Right ventricle myocardium superior (tissue), 1 donor: ENCODE results near the gene AKT3. TPM values are rescaled to one million over a fixed set of nuclear protein-coding genes. Genes with fewer than 3 reads are reported as not detected.
"Not testable (repeated sequence)": the region's sequence is repeated elsewhere in the genome, so short reads cannot be mapped to it uniquely, and the experiment has no call there.

Source experiments
- ATAC-seq: fragments of 200-7000 bp; cut with Tn5 transposase; one replicate; pipeline ENCODE4 v1.9.1; 2020; ENCODE audit warnings: mild to moderate bottlenecking; ENCODE audit not compliant: poor library complexity
- DNase-seq: peaks from one replicate; pipeline ENCODE4 v3.0.0-alpha.2; 2020
- intact Hi-C: fragments of 100-400 bp; cut with DNase I; formaldehyde crosslinking; loops from one replicate; pipeline ENCODE4 v1.11.2; 2022
- total RNA-seq: library from RNA; stranded (reverse); fragmentation: NEBNext Ultra II Directional; extraction: Animal tissue kit (Norgen Biotek cat#: 25700); gene quantifications from one replicate; pipeline ENCODE4 v1.2.1, GENCODE V29; 2021
- donor health status: DM: no; HTN: yes; CAD: no; lungs with severe emphysema.

AKT3 gene
- total RNA-seq, 1 donor from 2014 or later: 20.6 TPM

- intact Hi-C loops, DNase-seq, ATAC-seq: not testable (repeated sequence)
Measured at GRCh38 chr1:243662169-243662568, 187.9 kb downstream of the AKT3 start.

GRCh38 chr1:243658594-243659105 is 191.4 kb downstream of the AKT3 start:
- intact Hi-C loops: no loop called here
- DNase-seq (no peak), ATAC-seq (no peak)

- ATAC-seq (no peak), DNase-seq (no peak)
- intact Hi-C loops: no loop called here
Measured at GRCh38 chr1:243657793-243658192, 192.2 kb downstream of the AKT3 start.

GRCh38 chr1:243649530-243649929 is 200.5 kb downstream of the AKT3 start:
- intact Hi-C loops, DNase-seq, ATAC-seq: not testable (repeated sequence)

GRCh38 chr1:243646841-243647240 is 203.2 kb downstream of the AKT3 start:
- DNase-seq (no peak), ATAC-seq (no peak)
- intact Hi-C loops: no loop called here

- no peak for ATAC-seq
- intact Hi-C loops: no loop called here
- DNase-seq: no peak
Measured at GRCh38 chr1:243645281-243645680, 204.8 kb downstream of the AKT3 start.

- no peak for ATAC-seq
- intact Hi-C loops: no loop called here
- DNase-seq: no peak
Measured at GRCh38 chr1:243642936-243643335, 207.1 kb downstream of the AKT3 start.

GRCh38 chr1:243639027-243639658 is 210.9 kb downstream of the AKT3 start:
- intact Hi-C loops: no loop called here
- DNase-seq: no peak
- ATAC-seq: no peak

GRCh38 chr1:243638186-243638585 is 211.9 kb downstream of the AKT3 start:
- DNase-seq (no peak), ATAC-seq (no peak)
- intact Hi-C loops: no loop called here

GRCh38 chr1:243628476-243628907 is 221.6 kb downstream of the AKT3 start:
- no peak for DNase-seq
- no peak for ATAC-seq
- intact Hi-C loops: no loop called here

- no peak for ATAC-seq
- intact Hi-C loops: no loop called here
- DNase-seq: no peak
Measured at GRCh38 chr1:243623841-243624240, 226.2 kb downstream of the AKT3 start.

- ATAC-seq (no peak), DNase-seq (no peak)
- intact Hi-C loops: no loop called here
Measured at GRCh38 chr1:243621973-243622372, 228.1 kb downstream of the AKT3 start.

- DNase-seq (no peak), ATAC-seq (no peak)
- intact Hi-C loops: no loop called here
Measured at GRCh38 chr1:243620096-243620495, 229.9 kb downstream of the AKT3 start.

GRCh38 chr1:243609698-243610097 is 240.3 kb downstream of the AKT3 start:
- intact Hi-C loops: no loop called here
- DNase-seq (no peak), ATAC-seq (no peak)

- intact Hi-C loops: no loop called here
- no peak for DNase-seq
- no peak for ATAC-seq
Measured at GRCh38 chr1:243605604-243606003, 244.4 kb downstream of the AKT3 start.

- no peak for DNase-seq
- ATAC-seq: no peak
- intact Hi-C loops: no loop called here
Measured at GRCh38 chr1:243601720-243602119, 248.3 kb downstream of the AKT3 start.

- DNase-seq: no peak
- ATAC-seq: no peak
- intact Hi-C loops: no loop called here
Measured at GRCh38 chr1:243598433-243598832, 251.6 kb downstream of the AKT3 start.

- intact Hi-C loops: no loop called here
- DNase-seq: no peak
- ATAC-seq: no peak
Measured at GRCh38 chr1:243597383-243597782, 252.7 kb downstream of the AKT3 start.

GRCh38 chr1:243596431-243597062 is 253.5 kb downstream of the AKT3 start:
- DNase-seq (no peak), ATAC-seq (no peak)
- intact Hi-C loops: no loop called here

- intact Hi-C loops: no loop called here
- DNase-seq: no peak
- ATAC-seq: no peak
Measured at GRCh38 chr1:243595527-243596210, 254.4 kb downstream of the AKT3 start.
